Measurements from ENCODE around the gene DNAJC17.

- no peak for TF ChIP-seq CTCF (IDR thresholded peaks at IDR 0.05)
- TF ChIP-seq ZSCAN20 (CRISPR knock-in tag; IDR thresholded peaks at IDR 0.05): no peak
- TF ChIP-seq JUNB (IDR thresholded peaks at IDR 0.05): no peak
- TF ChIP-seq RAD21 (conservative IDR thresholded peaks at IDR 0.05 in 1 of 2, IDR thresholded peaks at IDR 0.05 in 1 of 2): no peak
- no peak for TF ChIP-seq EHMT2 (IDR thresholded peaks at IDR 0.05; ENCODE audit: low read depth)
- no peak for TF ChIP-seq MAFK (IDR thresholded peaks at IDR 0.05; ENCODE audit: partially characterized antibody)
- no peak for TF ChIP-seq POLR2A (IDR thresholded peaks at IDR 0.05; ENCODE audit: low read length)
- TF ChIP-seq RNF2 (IDR thresholded peaks at IDR 0.05; ENCODE audit: borderline replicate concordance, low read depth): no peak
- no peak for TF ChIP-seq CEBPB (IDR thresholded peaks at IDR 0.05)
Measured at GRCh38 chr15:40855706-40856234, 48.5 kb upstream of the DNAJC17 start.

All from A549 (cell line).